D721Med (cell line): ENCODE results near the gene CXXC5.
"Not testable (repeated sequence)": the region's sequence is repeated elsewhere in the genome, so short reads cannot be mapped to it uniquely, and the experiment has no call there.

Source experiments
- DNase-seq: peaks from one replicate; pipeline ENCODE4 v3.0.0; 2011; ENCODE audit warnings: low spot score; ENCODE audit not compliant: insufficient read length
- FAIRE-seq: peaks from 2 replicates; lab custom pipeline; 2011; peaks lifted over from hg19 to GRCh38; lab: Jason Lieb, UNC
- TF ChIP-seq, protein P1 (sequence below): IDR thresholded peaks from 2 replicates; pipeline ENCODE4 v1.5.1; 2012; ENCODE audit warnings: mild to moderate bottlenecking, control low read depth; ENCODE audit not compliant: insufficient read depth; ENCODE audit errors: missing control alignments

CXXC5 gene

DNA sequence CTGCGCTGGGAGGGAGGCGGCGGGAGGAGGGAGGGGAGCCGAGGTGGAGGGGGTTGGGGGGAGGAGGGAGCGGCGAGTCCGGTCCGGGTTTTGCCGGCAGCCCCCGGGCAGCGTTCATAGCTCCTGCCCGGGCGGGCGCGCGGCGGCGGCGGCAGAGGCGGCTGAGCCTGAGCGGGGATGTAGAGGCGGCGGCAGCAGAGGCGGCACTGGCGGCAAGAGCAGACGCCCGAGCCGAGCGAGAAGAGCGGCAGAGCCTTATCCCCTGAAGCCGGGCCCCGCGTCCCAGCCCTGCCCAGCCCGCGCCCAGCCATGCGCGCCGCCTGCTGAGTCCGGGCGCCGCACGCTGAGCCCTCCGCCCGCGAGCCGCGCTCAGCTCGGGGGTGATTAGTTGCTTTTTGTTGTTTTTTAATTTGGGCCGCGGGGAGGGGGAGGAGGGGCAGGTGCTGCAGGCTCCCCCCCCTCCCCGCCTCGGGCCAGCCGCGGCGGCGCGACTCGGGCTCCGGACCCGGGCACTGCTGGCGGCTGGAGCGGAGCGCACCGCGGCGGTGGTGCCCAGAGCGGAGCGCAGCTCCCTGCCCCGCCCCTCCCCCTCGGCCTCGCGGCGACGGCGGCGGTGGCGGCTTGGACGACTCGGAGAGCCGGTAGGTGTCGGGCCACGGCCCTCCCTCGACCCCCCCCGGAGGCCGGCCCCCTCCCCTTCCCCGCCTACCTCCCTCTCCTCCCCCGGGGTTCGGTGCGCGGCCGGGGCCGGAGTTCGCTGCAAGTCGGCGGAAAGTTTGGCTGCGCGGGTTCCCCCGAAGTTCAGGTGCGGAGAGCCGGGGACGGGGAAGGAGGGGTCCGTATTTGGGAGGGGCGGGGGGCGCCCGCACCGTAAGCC lies at the start of gene CXXC5:
TSS of gene CXXC5 (plus strand) at position 145 of the 877 bp plus-strand sequence. CDS start 32,175 bp downstream, outside the sequence.
- DNase-seq, result peak; percentile 80
- FAIRE-seq, result no peak
- TF ChIP-seq, protein P1, sequence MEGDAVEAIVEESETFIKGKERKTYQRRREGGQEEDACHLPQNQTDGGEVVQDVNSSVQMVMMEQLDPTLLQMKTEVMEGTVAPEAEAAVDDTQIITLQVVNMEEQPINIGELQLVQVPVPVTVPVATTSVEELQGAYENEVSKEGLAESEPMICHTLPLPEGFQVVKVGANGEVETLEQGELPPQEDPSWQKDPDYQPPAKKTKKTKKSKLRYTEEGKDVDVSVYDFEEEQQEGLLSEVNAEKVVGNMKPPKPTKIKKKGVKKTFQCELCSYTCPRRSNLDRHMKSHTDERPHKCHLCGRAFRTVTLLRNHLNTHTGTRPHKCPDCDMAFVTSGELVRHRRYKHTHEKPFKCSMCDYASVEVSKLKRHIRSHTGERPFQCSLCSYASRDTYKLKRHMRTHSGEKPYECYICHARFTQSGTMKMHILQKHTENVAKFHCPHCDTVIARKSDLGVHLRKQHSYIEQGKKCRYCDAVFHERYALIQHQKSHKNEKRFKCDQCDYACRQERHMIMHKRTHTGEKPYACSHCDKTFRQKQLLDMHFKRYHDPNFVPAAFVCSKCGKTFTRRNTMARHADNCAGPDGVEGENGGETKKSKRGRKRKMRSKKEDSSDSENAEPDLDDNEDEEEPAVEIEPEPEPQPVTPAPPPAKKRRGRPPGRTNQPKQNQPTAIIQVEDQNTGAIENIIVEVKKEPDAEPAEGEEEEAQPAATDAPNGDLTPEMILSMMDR, result no peak

DNA sequence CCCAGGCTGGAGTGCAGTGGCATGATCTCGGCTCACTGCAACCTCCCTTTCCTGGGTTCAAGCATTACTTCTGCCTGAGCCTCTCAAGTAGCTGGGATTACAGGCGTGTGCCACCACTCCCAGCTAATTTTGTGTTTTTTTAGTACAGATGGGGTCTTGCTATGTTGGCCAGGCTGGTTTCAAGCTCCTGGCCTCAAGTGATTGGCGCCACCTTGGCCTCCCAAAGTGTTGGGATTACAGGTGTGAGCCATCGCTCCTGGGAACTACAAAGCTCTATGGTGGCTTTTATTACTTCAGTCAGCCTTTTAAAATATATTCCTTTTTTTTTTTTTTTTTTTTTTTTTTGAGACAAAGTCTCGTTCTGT lies 49.6 kb upstream of the CXXC5 start:
- not testable (repeated sequence) for FAIRE-seq, DNase-seq

DNA sequence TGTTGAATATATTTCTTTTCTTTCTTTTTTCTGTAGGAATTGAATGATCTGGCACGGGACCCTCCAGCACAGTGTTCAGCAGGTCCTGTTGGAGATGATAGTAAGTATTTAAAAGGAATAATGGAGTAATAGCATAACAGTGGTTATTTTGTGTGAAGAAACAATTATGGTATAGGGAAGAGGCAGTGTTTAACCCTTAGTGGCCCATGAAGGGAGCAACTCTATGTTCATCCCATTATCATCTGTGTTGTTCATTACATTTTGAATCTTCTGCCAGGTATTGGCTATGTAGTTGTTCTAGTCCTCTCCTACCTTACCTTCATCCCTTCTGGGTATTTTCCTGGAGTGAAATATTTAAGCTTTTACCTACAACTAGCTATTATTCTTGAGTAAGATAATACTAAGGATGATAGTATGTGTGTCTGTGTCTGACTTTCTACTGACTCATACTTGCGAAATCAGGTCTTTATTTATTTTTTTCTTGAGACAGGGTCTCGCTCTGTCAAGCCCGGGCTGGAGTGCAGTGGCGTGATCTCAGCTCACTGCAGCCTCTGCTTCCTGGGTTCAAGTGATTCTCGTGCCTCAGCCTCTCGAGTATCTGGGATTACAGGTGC lies 47.7 kb upstream of the CXXC5 start:
- TF ChIP-seq, protein P1, result no peak
- no peak for DNase-seq
- FAIRE-seq, result peak; percentile 16

DNA sequence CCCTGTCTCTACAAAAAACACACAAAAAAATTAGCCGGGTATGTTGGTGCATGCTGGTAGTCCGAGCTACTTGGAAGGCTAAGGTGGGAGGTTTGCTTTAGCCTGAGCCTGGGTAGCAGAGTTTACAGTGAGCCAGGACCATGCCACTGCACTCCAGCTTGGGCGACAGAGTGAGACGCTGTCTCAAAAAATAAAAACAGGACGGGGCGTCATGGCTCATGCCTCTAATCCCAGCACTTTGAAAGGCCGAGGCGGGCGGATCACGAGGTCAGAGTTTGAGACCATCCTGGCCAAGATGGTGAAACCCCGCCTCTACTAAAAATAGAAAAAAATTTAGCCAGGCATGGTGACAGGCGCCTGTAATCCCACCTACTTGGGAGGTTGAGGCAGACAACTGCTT lies 46.7 kb upstream of the CXXC5 start:
- TF ChIP-seq, protein P1, result no peak
- no peak for DNase-seq
- no peak for FAIRE-seq

DNA sequence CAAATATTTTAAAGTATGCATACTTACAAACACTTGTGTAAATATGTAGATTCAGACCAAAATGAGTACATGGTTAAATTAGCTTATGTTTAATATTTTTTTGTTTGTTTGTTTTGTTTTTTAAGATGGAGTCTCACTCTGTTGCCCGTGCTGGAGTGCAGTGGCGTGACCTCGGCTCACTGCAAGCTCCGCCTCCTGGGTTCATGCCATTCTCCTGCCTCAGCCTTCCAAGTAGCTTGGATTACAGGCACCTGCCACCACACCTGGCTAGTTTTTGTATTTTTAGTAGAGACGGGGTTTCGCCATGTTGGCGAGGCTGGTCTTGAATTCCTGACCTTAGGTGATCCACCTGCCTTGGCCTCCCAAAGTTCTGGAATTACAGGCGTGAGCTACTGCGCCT lies 46.2 kb upstream of the CXXC5 start:
- not testable (repeated sequence) for FAIRE-seq, DNase-seq

DNA sequence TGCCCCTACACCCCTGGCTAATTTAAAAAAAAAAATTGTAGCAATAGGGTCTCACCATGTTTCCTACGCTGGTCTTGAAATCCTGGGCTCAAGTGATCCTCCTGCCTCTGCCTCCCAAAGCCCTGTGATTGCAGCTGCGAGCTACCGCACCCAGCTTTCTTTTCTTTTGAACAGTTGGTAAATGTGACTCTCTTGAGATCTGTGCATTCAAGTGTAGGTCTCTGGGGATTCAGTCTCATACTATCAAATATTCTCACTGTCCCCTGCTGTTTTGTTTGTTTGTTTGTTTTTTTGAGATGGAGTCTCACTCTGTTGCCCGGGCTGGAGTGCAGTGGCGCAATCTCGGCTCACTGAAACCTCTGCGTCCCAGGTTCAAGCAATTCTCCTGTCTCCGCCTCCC lies 42.3 kb upstream of the CXXC5 start:
- TF ChIP-seq, protein P1, result no peak
- FAIRE-seq (no peak), DNase-seq (no peak)

DNA sequence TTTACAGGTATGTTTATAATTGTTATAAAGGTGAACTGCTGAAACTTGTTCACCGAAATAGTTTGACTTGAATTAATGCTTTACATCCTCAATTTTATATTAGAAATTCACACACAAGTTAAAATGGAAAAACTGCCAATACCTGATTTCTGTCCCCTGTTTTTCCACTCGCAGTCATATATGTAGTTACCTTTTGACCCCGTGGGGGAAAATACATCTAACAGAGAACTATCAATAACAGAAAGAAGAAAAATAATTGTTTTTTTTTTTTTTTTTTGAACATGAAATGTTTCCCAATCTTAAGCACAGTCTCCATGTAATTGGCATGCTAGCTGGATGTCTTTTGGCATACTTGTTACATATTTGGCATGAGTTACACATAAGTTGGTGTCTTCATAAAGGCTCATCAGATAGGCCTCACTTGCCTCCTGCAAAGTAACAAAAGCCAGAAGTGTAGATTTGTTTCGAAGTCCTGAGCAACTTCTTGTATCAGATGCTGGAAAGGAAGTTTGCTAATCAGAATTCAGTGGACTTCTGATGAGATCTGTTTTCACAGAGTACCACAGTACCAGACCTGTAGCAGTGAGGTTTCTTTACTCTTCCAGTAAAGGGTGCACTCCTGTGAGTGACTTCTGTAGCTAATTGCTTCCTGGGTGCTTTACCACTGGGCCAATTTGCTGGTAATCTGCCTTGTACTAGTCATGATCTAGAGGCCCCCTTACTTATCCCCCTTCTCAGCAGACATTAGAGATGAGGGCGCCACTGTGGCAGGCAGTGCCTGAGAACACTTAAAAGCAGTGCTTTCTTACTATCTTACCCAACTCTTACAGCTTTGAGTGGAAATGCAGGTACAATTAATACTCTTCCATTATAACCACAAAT lies 36.2 kb upstream of the CXXC5 start:
- TF ChIP-seq, protein P1, result no peak
- FAIRE-seq, result no peak

More for the DNA sequence above, 36.2 kb upstream of the CXXC5 start:
- DNase-seq, result no peak
